ENCODE measurements around the gene ADK. TPM values are rescaled to one million over a fixed set of nuclear protein-coding genes. Genes with fewer than 3 reads are reported as not detected.

Gene ADK
- total RNA-seq, 1 donor from 2014 or later, result 53.7 TPM

DNA sequence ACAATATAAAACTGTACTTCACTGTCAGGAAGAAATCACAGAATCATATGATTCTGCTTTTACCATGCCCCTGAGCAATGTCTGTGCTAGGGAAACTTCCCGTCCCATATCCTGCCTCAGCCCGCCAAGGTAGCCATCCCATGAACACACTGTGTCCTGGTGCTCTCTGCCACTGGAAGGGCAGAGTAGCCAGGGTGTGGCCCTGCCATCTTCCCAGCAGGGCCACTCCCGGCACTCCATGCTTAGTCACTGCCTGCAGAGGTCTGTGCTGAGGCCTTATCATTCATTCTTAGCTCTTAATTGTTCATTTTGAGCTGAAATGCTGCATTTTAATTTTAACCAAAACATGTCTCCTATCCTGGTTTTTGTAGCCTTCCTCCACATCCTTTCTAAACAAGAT is 32.2 kb upstream of the ADK start:
- no peak for FAIRE-seq
- Histone ChIP-seq H3K36me3 (ENCODE audit: control insufficient read depth, insufficient read depth, low read length) (peaks cover 21% of the 10 kb centered on the region), H3K4me3 (ENCODE audit: low read depth, low read length) (no peak overlapping the region), H3K27me3 (ENCODE audit: control insufficient read depth, insufficient read depth, low read length) (no peaks in the 10 kb centered on the region)
- TF ChIP-seq CTCF (IDR thresholded peaks at IDR 0.05; ENCODE audit: insufficient read depth, low read length, severe bottlenecking), result no peak
- peak; percentile 42 for DNase-seq (ENCODE audit: low read depth)

DNA sequence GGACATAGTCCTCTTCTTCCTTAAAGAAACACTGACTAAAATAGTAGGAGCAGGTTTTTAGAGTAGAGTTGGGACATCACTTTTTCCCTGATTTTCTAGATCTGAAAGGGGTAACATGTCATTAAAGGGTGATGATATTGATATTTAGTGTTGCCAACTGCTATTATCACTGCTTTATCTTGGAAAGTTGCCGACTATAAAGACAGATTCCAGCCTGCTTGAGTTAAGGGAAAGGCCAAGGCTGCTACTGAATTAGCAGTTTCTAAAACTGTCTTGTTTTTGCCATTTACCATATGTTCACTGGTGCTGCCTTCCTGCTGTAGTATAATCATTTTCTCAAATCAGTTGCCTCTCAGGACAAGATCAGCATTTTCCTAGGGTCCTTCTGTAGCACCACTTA is 30.1 kb upstream of the ADK start:
- DNase-seq (ENCODE audit: low read depth) (no peak), FAIRE-seq (no peak)
- TF ChIP-seq CTCF (IDR thresholded peaks at IDR 0.05; ENCODE audit: insufficient read depth, low read length, severe bottlenecking), result no peak
- H3K36me3 ChIP-seq (ENCODE audit: control insufficient read depth, insufficient read depth, low read length), result peaks cover 16% of the 10 kb centered on the region
- H3K27me3 ChIP-seq (ENCODE audit: control insufficient read depth, insufficient read depth, low read length), result no peaks in the 10 kb centered on the region
- no peak overlapping the region for H3K4me3 ChIP-seq (ENCODE audit: low read depth, low read length)

GRCh38 chr10:74121368-74121767 is 29.7 kb upstream of the ADK start:
- peaks cover 16% of the 10 kb centered on the region for H3K36me3 ChIP-seq (ENCODE audit: control insufficient read depth, insufficient read depth, low read length)
- H3K27me3 ChIP-seq (ENCODE audit: control insufficient read depth, insufficient read depth, low read length), result no peaks in the 10 kb centered on the region
- no peak for TF ChIP-seq CTCF (IDR thresholded peaks at IDR 0.05; ENCODE audit: insufficient read depth, low read length, severe bottlenecking)
- no peak for DNase-seq (ENCODE audit: low read depth)
- H3K4me3 ChIP-seq (ENCODE audit: low read depth, low read length), result no peak overlapping the region
- FAIRE-seq, result no peak

DNA sequence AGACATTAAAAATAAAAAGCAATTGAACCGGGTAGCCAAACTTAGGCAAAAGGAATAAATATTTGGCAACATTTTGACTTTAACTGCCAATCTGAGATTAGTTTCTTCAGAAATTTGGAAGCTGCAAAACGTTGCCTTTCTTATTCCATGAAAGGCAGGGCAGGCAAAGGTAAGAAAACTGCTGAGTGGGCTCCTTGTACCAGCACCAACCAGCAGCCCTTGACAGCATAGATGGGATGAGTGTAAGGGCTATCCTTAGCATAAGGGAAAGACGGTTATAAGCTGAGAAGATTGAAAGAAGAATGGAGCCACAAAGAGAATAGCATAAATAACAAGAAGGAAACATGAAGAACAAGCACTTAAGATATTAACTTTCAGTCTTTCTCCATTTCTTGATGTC is 29.0 kb upstream of the ADK start:
- Histone ChIP-seq H3K36me3 (ENCODE audit: control insufficient read depth, insufficient read depth, low read length) (peaks cover 16% of the 10 kb centered on the region), H3K4me3 (ENCODE audit: low read depth, low read length) (no peak overlapping the region), H3K27me3 (ENCODE audit: control insufficient read depth, insufficient read depth, low read length) (no peaks in the 10 kb centered on the region)
- FAIRE-seq (no peak), DNase-seq (ENCODE audit: low read depth) (no peak)
- TF ChIP-seq CTCF (IDR thresholded peaks at IDR 0.05; ENCODE audit: insufficient read depth, low read length, severe bottlenecking), result no peak

- no peak for FAIRE-seq
- Histone ChIP-seq H3K4me3 (ENCODE audit: low read depth, low read length) (no peak overlapping the region), H3K36me3 (ENCODE audit: control insufficient read depth, insufficient read depth, low read length) (peaks cover 12% of the 10 kb centered on the region), H3K27me3 (ENCODE audit: control insufficient read depth, insufficient read depth, low read length) (no peaks in the 10 kb centered on the region)
- no peak for DNase-seq (ENCODE audit: low read depth)
- TF ChIP-seq CTCF (IDR thresholded peaks at IDR 0.05; ENCODE audit: insufficient read depth, low read length, severe bottlenecking), result no peak
These were observed 27.9 kb upstream of the ADK start for GRCh38 chr10:74123081-74123480.

All from bronchial epithelial cell (primary cell).